Measurements from ENCODE around the gene UNC5A. TPM values are rescaled to one million over a fixed set of nuclear protein-coding genes. Genes with fewer than 3 reads are reported as not detected.

The UNC5A gene
- total and polyA plus RNA-seq, 10 of the 15 experiments (the other 5 are each of a cell fraction or from before 2014, with no cell fraction given), result not detected

GRCh38 chr5:176859916-176860315 is 49.6 kb downstream of the UNC5A start:
- no peak overlapping the region for H3K4me3 ChIP-seq
- intact Hi-C loops (cut with micrococcal nuclease; ENCODE audit: unreplicated experiment), result no loop called here
- no peak for FAIRE-seq
- RAD21 ChIA-PET (ENCODE audit: unreplicated experiment), result no interaction called here
- no peak overlapping the region for H3K27ac ChIP-seq (ENCODE audit: control insufficient read depth, insufficient read depth)
- H3K36me3 ChIP-seq (ENCODE audit: control insufficient read depth in 2 of 2, insufficient read depth in 2 of 2, low read length in 1 of 2), result no peaks in the 10 kb centered on the region
- BruUV-seq (replicated peaks), result no TSS peak
- no peaks in the 10 kb centered on the region for H3K4me1 ChIP-seq (ENCODE audit: control insufficient read depth, insufficient read depth, low read length)
- no peak overlapping the region for H3K4me2 ChIP-seq (ENCODE audit: control insufficient read depth, insufficient read depth)
- no peak overlapping the region for H2AFZ ChIP-seq (ENCODE audit: control insufficient read depth, low read depth, low read length)
- H3K27me3 ChIP-seq (replicated peaks in 1 of 2; ENCODE audit: control insufficient read depth in 2 of 2, insufficient read depth in 2 of 2, low read length in 1 of 2), result peaks cover 3 to 5% of the 10 kb centered on the region in 2 experiments; a peak in 3 of 4 replicates
- TF ChIP-seq CEBPB (IDR thresholded peaks at IDR 0.05; ENCODE audit: borderline replicate concordance in 1 of 2, low read depth in 2 of 2, low read length in 2 of 2) (no peak), LARP7 (IDR thresholded peaks at IDR 0.05) (no peak), IKZF1 (conservative IDR thresholded peaks at IDR 0.05) (no peak)
- H3K79me2 ChIP-seq (ENCODE audit: control insufficient read depth, insufficient read depth, low read length), result no peaks in the 10 kb centered on the region
- CTCF ChIA-PET, result interaction anchor here (1.4 to 1.6 kb wide), 2 partner anchors 50 to 199 kb away, joined by 3 to 4 read pairs; no protein-coding TSS in a partner anchor
- ATAC-seq, result no peak
- no peak overlapping the region for H3K9ac ChIP-seq (ENCODE audit: control insufficient read depth, insufficient read depth, low read length)
- 35% methylated on average over 10 of the region's 10 CpGs for WGBS (ENCODE audit: insufficient coverage, insufficient replicate concordance, low lambda C conversion rate, missing lambda C conversion rate)
- H4K20me1 ChIP-seq (ENCODE audit: control insufficient read depth, insufficient read depth), result no peaks in the 10 kb centered on the region; the same call in 1 of the 2 replicates
- in situ Hi-C loops (cut with MboI), result no loop called here
- POLR2A ChIA-PET, result no interaction called here
- H3K9me3 ChIP-seq (replicated peaks; ENCODE audit: control insufficient read depth, insufficient read depth, low read length), result no peaks in the 10 kb centered on the region
- DNase-seq (ENCODE audit: low read depth, low spot score), result no peak
- SMC1A ChIA-PET (ENCODE audit: uncharacterized antibody, unreplicated experiment), result no interaction called here

DNA sequence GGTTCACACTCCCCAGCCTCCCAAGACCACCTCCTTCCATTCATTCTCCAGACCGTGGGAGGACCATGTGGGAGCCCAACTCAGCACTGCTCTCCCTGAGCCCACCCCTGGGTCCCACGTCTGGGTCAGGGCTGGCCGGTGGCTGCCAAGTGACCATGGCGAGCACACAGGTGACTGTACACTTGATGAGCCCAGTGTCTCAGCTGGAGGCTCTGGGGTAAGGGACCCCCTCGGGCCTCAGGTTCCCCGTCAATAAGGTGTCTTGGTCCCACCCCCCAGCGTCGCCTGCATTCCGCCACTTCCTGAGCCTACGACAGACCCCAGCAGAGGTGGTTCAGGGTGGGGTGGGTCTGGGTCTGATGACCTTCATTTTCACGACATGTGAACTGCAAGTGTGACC is 50.0 kb downstream of the UNC5A start:
- FAIRE-seq (no peak), ATAC-seq (no peak), DNase-seq (ENCODE audit: low read depth, low spot score) (no peak)
- ChIA-PET POLR2A (no interaction called here), RAD21 (ENCODE audit: unreplicated experiment) (no interaction called here), CTCF (no interaction called here), SMC1A (ENCODE audit: uncharacterized antibody, unreplicated experiment) (no interaction called here)
- intact Hi-C loops (cut with micrococcal nuclease; ENCODE audit: unreplicated experiment), result no loop called here
- no peaks in the 10 kb centered on the region for H3K36me3 ChIP-seq (ENCODE audit: control insufficient read depth in 2 of 2, insufficient read depth in 2 of 2, low read length in 1 of 2)
- no TSS peak for BruUV-seq (replicated peaks)
- WGBS (ENCODE audit: insufficient coverage, insufficient replicate concordance, low lambda C conversion rate, missing lambda C conversion rate), result 40% methylated on average over 11 of the region's 11 CpGs
- H3K9me3 ChIP-seq (replicated peaks; ENCODE audit: control insufficient read depth, insufficient read depth, low read length), result no peaks in the 10 kb centered on the region
- no peak for TF ChIP-seq TCF3 (IDR thresholded peaks at IDR 0.05; ENCODE audit: borderline replicate concordance, insufficient read depth, low read depth, low read length)
- TF ChIP-seq USF1 (IDR thresholded peaks at IDR 0.05; ENCODE audit: borderline replicate concordance, extremely low read length, insufficient read depth, low read depth, low read length), result no peak
- no peak for TF ChIP-seq IRF4 (IDR thresholded peaks at IDR 0.05; ENCODE audit: low read depth, low read length)
- TF ChIP-seq ZNF217 (IDR thresholded peaks at IDR 0.05), result no peak
- TF ChIP-seq ZNF24 (IDR thresholded peaks at IDR 0.05), result no peak
- no peak for TF ChIP-seq SUPT20H (IDR thresholded peaks at IDR 0.05; ENCODE audit: borderline replicate concordance, control insufficient read depth, low read depth, low read length)
- no peak for TF ChIP-seq SIX5 (IDR thresholded peaks at IDR 0.05; ENCODE audit: low read depth, low read length, severe bottlenecking)
- no peak for TF ChIP-seq KLF5 (IDR thresholded peaks at IDR 0.05; ENCODE audit: partially characterized antibody)
- no peak for TF ChIP-seq NFIC (IDR thresholded peaks at IDR 0.05; ENCODE audit: low read depth, low read length)
- no peak for TF ChIP-seq EGR1 (IDR thresholded peaks at IDR 0.05; ENCODE audit: borderline replicate concordance in 1 of 2, low read depth in 2 of 2, low read length in 2 of 2)
- no peak for TF ChIP-seq MYB (IDR thresholded peaks at IDR 0.05; ENCODE audit: borderline replicate concordance, low read depth, low read length)
- TF ChIP-seq MXI1 (IDR thresholded peaks at IDR 0.05; ENCODE audit: low read depth, low read length), result no peak
- TF ChIP-seq RB1 (IDR thresholded peaks at IDR 0.05; ENCODE audit: borderline replicate concordance), result no peak
- no peak for TF ChIP-seq ZSCAN29 (IDR thresholded peaks at IDR 0.05)
- TF ChIP-seq ZNF207 (IDR thresholded peaks at IDR 0.05; ENCODE audit: borderline replicate concordance), result no peak
- TF ChIP-seq BRCA1 (IDR thresholded peaks at IDR 0.05; ENCODE audit: low read depth, low read length), result no peak
- TF ChIP-seq IKZF1 (conservative IDR thresholded peaks at IDR 0.05), result no peak
- H3K27me3 ChIP-seq (replicated peaks in 1 of 2; ENCODE audit: control insufficient read depth in 2 of 2, insufficient read depth in 2 of 2, low read length in 1 of 2), result peaks cover 3 to 4% of the 10 kb centered on the region in 2 experiments; a peak in 3 of 4 replicates
- no peaks in the 10 kb centered on the region for H3K4me1 ChIP-seq (ENCODE audit: control insufficient read depth, insufficient read depth, low read length)
- H3K79me2 ChIP-seq (ENCODE audit: control insufficient read depth, insufficient read depth, low read length), result no peaks in the 10 kb centered on the region
- no peak overlapping the region for H2AFZ ChIP-seq (ENCODE audit: control insufficient read depth, low read depth, low read length)
- H4K20me1 ChIP-seq (ENCODE audit: control insufficient read depth, insufficient read depth), result no peaks in the 10 kb centered on the region; the same call in 1 of the 2 replicates
- H3K27ac ChIP-seq (ENCODE audit: control insufficient read depth, insufficient read depth), result no peak overlapping the region
- no peak overlapping the region for H3K9ac ChIP-seq (ENCODE audit: control insufficient read depth, insufficient read depth, low read length)
- H3K4me3 ChIP-seq, result no peak overlapping the region
- in situ Hi-C loops (cut with MboI), result no loop called here
- H3K4me2 ChIP-seq (ENCODE audit: control insufficient read depth, insufficient read depth), result no peak overlapping the region

Data from GM12878 (cell line).